HPDE6-E6E7 (cell line): ENCODE results near the gene ZDHHC21.

ENCODE experiments used
- DNase-seq: peaks from one replicate; pipeline ENCODE4 v3.0.0; 2011; ENCODE audit warnings: missing footprints; ENCODE audit errors: extremely low spot score

ZDHHC21 gene, protein sequence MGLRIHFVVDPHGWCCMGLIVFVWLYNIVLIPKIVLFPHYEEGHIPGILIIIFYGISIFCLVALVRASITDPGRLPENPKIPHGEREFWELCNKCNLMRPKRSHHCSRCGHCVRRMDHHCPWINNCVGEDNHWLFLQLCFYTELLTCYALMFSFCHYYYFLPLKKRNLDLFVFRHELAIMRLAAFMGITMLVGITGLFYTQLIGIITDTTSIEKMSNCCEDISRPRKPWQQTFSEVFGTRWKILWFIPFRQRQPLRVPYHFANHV

DNA sequence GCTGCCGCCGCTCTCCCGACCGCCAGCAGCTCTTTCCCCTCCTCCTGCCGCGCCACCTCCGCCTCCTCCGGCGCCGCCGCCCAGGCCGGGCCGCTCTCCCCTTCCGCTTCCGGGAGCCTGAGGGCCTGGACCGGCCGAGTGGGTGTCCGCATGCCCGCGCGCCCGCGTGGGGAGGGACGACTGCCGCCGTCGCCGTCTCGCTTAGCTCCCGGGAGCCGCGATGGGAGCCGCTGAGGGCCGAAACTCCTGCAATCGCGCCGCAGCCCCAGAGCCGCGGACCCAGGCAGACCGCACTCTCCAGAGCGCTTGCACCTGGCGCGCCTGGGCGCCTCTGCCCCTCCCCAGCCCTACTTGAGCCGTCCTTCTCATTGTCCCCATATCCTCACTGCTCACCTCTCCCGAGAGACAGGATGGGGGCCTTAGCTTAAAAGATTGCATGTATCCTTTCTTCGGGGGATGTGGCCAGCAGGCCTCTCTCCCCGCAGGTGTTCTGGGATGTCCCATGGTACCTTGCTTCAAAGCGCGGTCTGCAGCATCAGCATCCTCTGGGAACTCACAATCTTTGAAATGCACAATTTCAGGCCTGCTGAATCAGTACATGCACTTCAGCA lies at the start of gene ZDHHC21:
ZDHHC21 (minus strand) TSS at position 182 of the 611 bp plus-strand sequence. CDS start 19,092 bp downstream, outside the sequence.
- DNase-seq: peak; percentile 42

DNA sequence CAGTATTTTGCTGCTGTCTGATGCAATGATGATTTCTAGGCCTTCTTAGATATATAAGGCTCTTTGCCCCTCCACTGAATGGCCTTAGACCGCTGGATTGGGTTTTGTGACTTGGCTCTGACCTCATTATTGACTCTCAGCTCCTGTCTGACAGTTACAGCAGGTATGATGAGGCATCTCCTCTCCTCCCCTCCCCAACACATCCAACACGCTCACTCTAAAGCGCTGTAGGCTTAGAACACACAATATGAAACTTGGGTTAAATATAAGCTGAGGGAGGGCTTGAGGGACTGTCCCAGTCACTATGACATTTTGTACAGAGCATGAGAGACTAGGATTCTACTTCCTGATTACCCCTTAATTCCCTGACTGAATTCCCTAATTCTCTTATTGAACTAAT lies 48.1 kb upstream of the ZDHHC21 start:
- DNase-seq: no peak

- no peak for DNase-seq
Measured at GRCh38 chr9:14733133-14733532, 39.9 kb upstream of the ZDHHC21 start.

- no peak for DNase-seq
Measured at GRCh38 chr9:14731294-14731981, 38.2 kb upstream of the ZDHHC21 start.

DNA sequence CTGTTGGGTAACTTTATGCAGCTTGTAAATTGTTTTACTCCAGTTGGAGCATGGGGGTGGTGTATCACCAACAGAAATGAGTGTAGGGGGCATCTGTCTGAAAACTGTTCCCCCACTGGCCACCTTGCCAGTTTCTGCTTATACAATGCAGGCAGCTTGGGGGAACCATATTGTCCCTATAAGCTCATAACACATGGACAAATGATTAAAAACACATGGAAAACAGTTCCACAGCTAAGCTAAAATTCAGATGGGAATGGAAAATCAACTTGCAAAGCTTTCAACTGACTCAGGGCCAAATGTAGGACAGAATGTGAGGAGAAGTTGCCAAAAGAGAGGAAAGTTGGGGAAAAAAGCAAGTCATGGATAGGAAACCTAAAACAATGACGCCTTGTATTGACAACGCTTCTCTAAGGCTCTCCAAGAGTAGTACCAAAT lies 37.2 kb upstream of the ZDHHC21 start:
- DNase-seq: no peak

- no peak for DNase-seq
Measured at GRCh38 chr9:14723301-14723700, 30.1 kb upstream of the ZDHHC21 start.

GRCh38 chr9:14722391-14723035 lies 29.3 kb upstream of the ZDHHC21 start, which contains the start of gene CER1:
TSS of gene CER1 (minus strand) at chr9:14722733. CDS start at chr9:14722672, 61 bp downstream.
- DNase-seq: no peak

DNA sequence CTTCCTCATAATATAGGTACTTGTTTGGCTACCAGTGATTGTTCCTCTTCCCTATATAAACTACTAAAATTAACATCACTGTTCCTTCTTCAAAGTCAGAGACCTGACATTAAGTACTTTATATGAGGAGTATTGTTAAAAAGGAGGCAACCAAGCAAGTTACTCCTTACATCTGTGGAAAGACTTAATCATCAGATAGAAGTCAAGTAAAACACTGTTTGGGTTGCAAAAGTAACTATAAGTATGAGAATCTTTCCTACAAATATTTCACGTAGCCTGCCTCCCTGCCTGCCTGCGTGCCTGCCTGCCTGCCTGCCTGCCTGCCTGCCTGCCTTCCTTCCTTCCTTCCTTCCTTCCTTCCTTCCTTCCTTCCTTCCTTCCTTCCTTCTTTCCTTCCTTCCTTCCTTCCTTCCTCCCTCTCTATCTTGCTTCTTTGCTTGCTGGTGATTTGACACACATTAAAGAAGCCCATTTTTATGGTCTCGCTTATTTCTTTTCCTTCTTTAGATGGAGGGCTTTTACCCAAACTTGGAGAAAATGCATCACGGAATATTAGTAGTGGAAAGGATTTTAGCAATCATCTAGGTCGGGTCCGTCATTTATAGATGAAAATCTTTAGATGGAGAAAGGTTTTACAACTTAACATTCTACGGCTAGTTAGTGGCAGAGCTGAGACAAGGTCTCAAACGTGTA lies 26.1 kb upstream of the ZDHHC21 start:
- DNase-seq: no peak

- DNase-seq: no peak
Measured at GRCh38 chr9:14715102-14715501, 21.9 kb upstream of the ZDHHC21 start.

DNA sequence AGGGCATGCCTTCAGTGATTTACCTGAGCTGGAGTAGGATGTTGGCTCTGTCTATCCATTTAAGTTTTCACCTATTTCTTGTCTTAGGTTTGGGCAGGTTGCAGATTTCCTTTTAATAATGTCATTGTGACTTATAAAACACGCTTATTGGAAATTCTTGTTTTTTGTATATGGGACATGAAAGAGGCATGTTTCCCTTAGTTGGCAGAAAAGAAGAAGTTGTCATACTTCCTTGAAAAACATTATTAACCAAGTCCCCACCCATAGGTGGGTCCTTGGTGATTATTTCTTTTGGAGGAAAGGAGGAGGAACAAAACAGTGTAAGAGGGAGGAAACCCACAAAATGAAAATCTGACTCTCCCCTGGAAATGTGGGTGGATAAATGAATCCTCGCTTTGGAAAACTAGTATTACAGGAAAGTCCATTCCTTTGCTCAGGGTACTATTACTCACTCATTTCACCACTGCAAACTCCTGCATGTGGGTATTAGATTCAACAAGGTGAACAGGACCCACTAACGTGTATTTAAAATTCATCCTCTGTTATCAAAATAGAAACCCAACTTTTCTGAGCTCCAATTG lies 20.0 kb upstream of the ZDHHC21 start:
- DNase-seq: peak; percentile 42

GRCh38 chr9:14710804-14711203 lies 17.6 kb upstream of the ZDHHC21 start:
- no peak for DNase-seq

GRCh38 chr9:14706530-14707140 lies 13.4 kb upstream of the ZDHHC21 start:
- no peak for DNase-seq

GRCh38 chr9:14705079-14705478 lies 11.8 kb upstream of the ZDHHC21 start:
- DNase-seq: no peak

- DNase-seq: no peak
Measured at GRCh38 chr9:14704281-14704680, 11.0 kb upstream of the ZDHHC21 start.

DNA sequence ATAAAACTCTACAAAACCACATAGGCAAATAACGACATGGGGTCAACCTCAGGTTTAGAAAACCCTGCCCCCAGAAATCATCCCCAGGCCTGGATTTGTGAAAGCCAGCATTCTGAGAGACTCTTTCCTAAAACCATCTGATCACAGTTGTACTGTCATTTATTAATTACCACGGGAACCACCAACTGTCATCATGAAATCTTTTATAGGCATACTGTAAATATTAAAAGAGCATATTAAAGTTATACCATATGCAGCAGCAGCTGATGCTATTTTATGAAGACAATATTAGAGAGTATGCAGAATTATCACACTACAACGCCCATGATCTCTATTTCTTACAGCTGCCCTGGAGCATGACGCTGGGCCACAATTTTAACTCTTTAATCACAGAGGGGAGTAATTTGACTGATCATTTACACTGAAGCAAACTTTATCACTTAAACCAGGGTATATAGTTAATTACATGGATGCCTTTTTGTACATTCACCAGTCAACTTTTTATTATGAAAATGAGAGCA lies 9.0 kb upstream of the ZDHHC21 start:
- no peak for DNase-seq

DNA sequence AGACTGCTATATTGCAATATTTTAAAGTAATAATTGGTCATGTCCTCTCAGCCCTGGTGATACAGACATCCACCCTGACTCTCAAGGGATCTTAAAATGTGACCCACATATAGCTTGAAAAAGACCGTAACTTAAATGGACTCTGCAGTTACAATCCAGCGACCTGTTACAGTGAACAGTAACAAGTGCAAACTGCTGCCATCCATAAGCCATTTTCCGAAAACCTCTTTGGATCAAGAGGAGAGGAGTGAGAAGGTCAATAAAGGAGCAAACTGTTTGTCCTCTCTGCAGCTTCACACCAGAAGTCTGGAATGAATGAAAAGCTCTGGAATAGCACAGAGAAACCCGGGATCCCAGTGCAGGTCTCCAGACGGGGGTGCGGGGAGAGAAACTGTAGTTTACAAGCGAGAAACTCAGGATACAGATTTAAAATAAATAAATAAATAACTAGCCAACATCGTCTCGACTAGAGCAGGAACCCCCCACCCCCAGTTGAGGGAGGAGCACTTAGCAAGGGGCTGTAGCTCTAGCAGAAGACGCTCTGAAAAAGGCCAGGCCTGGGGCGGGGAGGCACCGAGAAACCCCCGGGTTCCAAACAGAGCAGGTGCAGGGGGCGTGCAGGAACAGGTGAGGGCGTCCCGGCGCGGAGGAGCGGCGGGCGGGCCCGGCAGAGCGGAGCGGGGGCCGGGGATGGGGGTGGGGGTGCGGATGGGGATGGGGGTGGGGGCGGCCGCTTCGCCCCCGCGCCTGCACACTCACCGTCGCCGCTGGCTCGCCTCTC lies 572 bp downstream of the ZDHHC21 start:
- peak; percentile 9 for DNase-seq

DNA sequence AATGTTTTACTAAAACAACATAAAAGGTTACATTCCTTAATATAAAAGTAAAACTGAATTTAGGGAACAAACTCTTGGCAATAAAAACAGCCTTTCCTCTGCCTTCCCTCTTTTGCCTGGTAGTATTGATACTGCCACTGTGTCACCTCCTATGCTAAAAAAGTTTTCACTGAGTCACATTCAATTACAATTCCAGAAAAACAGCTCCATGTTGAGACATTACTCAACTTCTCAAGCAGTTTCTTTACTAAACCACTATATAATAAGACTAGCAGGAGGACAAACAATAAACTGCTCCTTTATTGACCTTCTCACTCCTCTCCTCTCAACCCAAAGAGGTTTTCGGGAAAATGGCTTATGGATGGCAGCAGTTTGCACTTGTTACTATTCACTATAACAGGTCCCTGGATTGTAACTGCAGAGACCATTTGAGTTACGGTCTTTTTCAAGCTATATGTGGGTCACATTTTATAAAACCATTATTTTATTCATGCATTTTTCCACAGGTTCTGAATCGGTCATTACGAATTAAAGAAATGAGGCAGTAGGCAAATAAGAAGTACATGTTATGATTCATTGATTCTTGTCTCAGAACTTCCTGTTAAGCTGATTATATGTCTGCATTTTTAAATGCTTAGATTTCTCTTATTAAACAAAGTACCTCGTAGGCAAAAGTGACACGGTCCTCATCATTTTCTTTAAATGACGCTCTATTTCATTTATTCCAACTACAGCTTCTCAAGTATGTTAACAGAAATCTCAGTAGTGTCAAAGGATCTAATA lies 2.1 kb downstream of the ZDHHC21 start:
- no peak for DNase-seq

- no peak for DNase-seq
Measured at GRCh38 chr9:14687042-14687719, 6.1 kb downstream of the ZDHHC21 start.
